Ammon's horn (tissue), 1 donor: ENCODE measurements around the gene TMEM132D.
A peak's percentile ranks its signal among the peaks of the same experiment; 100 is the strongest.

ENCODE experiments used
- DNase-seq: peaks from one replicate; pipeline ENCODE4 v3.0.0-alpha.2; 2016; ENCODE audit warnings: low spot score

Gene TMEM132D

DNA sequence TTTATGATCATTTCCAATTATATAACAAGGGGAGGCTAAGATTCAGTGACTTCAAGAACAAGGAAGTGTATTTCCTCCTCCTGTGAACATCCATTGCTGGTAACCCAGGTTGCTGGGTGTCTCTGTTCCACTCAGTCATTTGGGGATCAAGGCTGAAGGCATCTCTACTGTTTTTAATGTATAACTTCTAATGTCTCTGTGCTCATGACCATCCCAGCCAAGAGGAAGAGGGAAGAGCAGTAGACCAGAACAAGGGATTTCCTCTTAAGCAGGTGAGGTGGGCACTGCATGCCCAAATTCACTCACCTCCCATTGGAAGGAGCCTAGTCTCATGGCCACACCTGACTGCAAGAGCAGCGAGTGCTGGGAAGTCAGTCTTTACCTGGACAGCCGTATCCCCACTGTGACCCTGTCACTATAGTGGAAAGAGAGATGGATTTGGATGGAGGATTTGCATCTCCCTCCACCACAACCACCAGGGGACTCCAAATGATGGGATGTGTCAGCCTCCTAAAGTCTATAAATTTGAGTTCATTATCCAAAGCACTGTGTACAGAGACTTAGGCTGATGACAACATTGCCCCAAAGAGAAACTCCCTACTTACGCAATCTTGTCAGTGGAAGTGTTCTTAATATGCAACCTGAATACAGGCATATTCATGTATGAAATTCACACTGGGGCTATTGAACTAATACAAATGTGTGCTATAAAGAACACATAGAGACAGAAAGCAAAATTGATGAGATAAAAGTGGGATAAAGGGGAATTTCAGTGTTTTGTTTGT lies 368.7 kb downstream of the TMEM132D start:
- no peak for DNase-seq

- no peak for DNase-seq
Observed at GRCh38 chr12:129532707-129533499, 370.9 kb downstream of the TMEM132D start.

DNA sequence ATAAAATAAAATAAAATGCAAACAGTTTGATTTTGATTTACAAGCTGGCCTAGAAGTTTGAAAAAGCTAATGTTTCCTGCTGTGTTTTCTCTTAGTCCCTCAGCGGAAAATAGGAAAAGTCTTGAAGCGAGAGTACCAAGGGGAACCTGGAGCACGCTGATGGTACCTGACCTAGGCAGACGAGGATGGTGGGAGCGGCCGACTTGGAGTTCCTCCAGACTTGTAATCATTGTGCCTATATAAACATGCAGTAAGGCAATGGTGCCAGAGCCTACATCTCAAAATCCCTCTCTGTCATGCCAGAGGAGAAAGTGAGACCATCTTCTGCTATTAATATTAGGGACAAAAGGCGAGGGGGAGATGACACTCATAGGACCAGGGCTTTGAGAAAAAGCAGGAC lies 371.7 kb downstream of the TMEM132D start:
- DNase-seq: no peak

GRCh38 chr12:129530984-129531383 lies 372.8 kb downstream of the TMEM132D start:
- no peak for DNase-seq

DNA sequence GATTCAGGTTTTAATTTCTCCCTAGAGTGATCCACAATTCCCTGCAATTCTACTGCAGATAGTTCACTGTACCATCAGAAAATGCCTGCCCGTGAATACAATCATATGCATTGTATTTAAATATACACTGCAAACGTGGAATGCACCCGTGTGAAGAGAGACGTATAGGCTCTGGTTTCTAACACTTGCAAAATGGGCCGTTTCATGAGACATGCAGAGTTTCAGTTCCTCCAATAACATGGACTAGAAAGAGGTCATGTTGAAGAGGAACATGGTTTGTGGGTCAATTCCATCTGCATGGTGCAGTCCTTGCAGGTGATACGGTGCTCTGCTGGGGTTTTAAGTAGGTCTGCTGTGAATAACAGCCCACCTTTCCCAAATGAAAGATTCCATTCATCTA lies 373.3 kb downstream of the TMEM132D start:
- no peak for DNase-seq

DNA sequence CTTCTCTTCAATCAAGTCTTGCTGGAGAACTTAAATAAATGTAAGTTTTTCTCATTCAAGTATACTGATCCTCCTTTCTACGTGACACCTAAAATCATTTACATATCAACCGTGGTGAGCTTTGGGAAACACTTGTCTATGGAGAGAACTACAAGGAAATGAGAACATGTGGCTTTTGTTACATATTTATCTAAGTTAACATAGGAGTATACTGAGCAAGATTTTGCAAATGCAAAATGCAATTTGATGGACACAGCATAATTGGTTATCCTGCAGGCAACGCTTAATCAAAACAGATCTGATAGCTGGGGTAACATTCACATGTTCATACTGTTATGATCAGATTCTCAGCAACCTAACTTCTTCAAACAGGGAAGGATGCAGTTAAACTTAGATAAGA lies 376.3 kb downstream of the TMEM132D start:
- no peak for DNase-seq

- DNase-seq: peak; percentile 4
Observed at GRCh38 chr12:129523621-129524020, 380.2 kb downstream of the TMEM132D start.

- DNase-seq: no peak
Observed at GRCh38 chr12:129520739-129521138, 383.1 kb downstream of the TMEM132D start.

GRCh38 chr12:129503802-129504201 lies 400.0 kb downstream of the TMEM132D start:
- DNase-seq: no peak

DNA sequence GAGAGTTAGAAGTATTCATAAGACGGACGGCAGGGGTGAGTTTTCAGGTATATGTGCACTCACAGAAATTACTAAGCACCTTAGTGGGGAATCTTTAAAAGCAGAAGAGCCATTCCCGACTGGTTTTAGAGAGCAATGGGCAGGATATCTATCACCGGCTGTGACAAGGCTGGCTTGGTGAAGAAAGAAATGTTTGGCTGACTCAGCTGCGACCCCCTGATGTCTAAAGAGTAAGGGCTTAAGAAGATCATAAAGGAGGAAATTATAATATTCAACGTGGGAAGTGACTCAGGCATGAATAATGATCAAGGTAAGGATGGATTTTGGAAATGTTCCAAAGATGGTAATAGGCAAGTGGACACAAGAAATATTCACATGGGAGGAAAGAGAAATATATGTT lies 407.6 kb downstream of the TMEM132D start:
- no peak for DNase-seq

- DNase-seq: no peak
Observed at GRCh38 chr12:129494766-129495165, 409.1 kb downstream of the TMEM132D start.

- DNase-seq: no peak
Observed at GRCh38 chr12:129494260-129494659, 409.6 kb downstream of the TMEM132D start.

DNA sequence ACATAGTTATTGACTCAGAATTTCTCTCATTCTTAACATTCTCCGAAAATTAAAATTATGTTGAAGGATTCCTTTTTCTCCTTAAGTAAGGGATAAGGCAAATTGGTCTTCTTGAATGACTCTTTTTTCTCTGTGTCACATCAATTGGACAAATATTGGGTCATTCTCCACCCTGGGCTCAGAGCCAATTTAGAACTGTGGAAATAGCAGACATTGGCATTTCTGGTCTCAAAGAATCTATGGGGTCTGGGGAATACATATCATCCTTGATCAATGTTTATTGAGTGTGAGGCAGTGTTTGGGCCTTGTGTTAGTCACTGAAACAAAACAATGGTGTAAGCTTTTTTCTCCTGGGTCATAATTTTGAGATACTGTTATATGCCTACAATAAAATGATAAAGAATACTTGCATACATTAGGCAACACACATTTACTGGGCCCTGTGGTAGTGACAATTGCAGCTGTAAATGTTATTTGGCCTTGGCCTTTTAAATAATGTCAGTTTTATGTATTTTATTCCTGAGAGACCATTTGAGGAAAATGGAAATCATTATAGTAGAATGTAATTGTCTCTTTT lies 414.6 kb downstream of the TMEM132D start:
- no peak for DNase-seq

DNA sequence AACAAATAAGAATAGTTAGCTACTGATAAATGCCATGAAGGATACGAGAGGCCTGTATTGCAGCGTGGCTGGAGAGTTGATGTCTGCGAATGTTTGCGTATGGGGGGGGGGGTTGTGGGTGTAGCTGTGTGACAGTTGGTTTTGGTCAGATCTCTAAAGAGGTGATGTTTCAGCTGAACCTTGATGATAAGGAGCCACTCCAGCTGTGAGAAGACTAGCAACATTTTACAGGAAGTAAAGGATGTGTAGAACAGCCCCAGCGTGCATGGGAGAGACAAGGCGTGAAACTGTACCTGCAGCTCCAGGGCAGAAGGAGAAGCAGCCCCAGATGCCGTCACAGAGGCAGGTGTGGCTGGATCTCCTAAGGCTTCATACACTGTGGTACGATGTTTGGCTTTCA lies 416.9 kb downstream of the TMEM132D start:
- no peak for DNase-seq

- peak; percentile 16 for DNase-seq
Observed at GRCh38 chr12:129483111-129483893, 420.5 kb downstream of the TMEM132D start.

GRCh38 chr12:129481921-129482320 lies 421.9 kb downstream of the TMEM132D start:
- no peak for DNase-seq

DNA sequence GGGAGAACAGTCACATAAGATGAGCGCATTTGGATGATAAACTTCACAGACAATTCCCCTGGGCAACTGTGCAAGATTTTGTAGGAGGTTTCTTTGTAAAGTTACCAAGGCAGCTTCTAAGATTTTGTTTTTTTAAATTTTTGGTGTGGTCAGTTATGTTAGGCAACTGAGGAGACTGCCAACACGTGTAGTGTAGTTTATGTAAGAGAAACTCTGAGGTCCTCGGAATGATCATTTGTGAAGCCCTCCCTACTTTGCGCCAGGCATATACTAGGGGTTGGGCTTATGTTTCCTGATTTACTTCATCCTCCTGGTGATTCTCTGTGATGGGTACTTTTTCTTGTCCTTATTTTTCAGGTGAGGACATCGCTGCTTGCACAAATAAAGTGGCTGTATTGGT lies 433.6 kb downstream of the TMEM132D start:
- DNase-seq: no peak

GRCh38 chr12:129467726-129468125 lies 436.1 kb downstream of the TMEM132D start:
- DNase-seq: no peak

- no peak for DNase-seq
Observed at GRCh38 chr12:129467289-129467688, 436.5 kb downstream of the TMEM132D start.

DNA sequence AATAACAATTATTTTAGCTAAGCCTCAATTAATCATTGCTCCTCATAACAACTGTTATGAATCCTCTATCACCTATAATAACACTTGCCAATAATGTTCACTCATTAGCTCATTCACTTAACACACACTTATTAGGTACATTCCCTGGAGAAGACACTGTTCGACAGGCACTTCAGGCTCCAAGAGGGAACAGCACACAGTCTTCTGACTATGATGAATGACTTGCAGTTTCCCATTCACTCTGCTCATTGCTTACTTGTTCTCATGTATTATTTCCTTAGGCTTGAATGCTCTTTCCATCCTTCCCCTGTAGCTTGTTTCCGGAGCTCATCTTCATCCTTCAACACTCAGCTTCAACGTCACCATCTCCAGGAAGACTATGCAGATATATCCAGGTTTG lies 437.3 kb downstream of the TMEM132D start:
- DNase-seq: no peak

DNA sequence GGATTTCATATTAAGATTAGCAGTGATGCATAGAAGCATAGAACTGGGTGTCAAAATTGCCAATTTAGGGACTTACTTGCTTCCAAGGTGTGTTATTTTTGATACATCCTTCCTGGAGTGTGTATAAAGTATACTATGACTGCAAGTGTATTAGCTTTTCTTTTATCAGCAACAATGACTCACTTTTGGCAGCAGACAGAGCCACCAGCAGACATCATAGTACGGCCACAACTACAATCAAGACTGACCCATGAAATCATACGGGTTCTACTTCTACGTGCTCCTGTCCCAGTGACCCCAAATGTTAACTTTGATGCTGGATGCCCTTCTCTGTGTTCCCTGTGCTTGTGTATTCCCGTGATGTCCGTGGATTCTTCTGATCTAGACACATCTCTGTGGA lies 443.9 kb downstream of the TMEM132D start:
- DNase-seq: no peak

GRCh38 chr12:129446696-129447095 lies 457.1 kb downstream of the TMEM132D start:
- no peak for DNase-seq
